Astrocyte (in vitro differentiated cells and primary cell): ENCODE measurements around the gene PER2. TPM values are rescaled to one million over a fixed set of nuclear protein-coding genes. Genes with fewer than 3 reads are reported as not detected.
"Not testable (repeated sequence)": the region's sequence is repeated elsewhere in the genome, so short reads cannot be mapped to it uniquely, and the experiment has no call there.

Experiments used
- DNase-seq: peaks from one replicate; pipeline ENCODE4 v3.0.0-alpha.2; 2010; ENCODE audit warnings: low read depth
- FAIRE-seq: peaks from 2 replicates; lab custom pipeline; 2011; peaks lifted over from hg19 to GRCh38; lab: Jason Lieb, UNC
- H2AFZ ChIP-seq: 2 replicates; pipeline ENCODE4 v1.6.0; 2012; ENCODE audit warnings: low read depth, low read length, inconsistent platforms
- H3K27ac ChIP-seq: 2 replicates; pipeline ENCODE4 v1.5.1; 2011; ENCODE audit warnings: low read depth, low read length, inconsistent platforms
- H3K27me3 ChIP-seq: 2 replicates; pipeline ENCODE4 v1.6.0; 2011; ENCODE audit warnings: low read length, inconsistent platforms; ENCODE audit not compliant: insufficient read depth
- H3K36me3 ChIP-seq: 2 replicates; pipeline ENCODE4 v1.5.1; 2011; ENCODE audit warnings: low read length, inconsistent platforms; ENCODE audit not compliant: insufficient read depth
- H3K4me1 ChIP-seq: 2 replicates; pipeline ENCODE4 v1.5.1; 2011; ENCODE audit warnings: low read length, inconsistent platforms; ENCODE audit not compliant: insufficient read depth
- H3K4me2 ChIP-seq: 2 replicates; pipeline ENCODE4 v1.6.0; 2012; ENCODE audit warnings: low read length, inconsistent platforms
- H3K4me3 ChIP-seq: 2 replicates; pipeline ENCODE4 v1.5.1; 2011; ENCODE audit warnings: low read depth, mild to moderate bottlenecking, low read length, inconsistent platforms; ENCODE audit not compliant: insufficient read depth
- H3K79me2 ChIP-seq: 2 replicates; pipeline ENCODE4 v1.6.0; 2012; ENCODE audit warnings: mild to moderate bottlenecking, low read length, inconsistent platforms; ENCODE audit not compliant: insufficient read depth
- H3K9ac ChIP-seq: 2 replicates; pipeline ENCODE4 v1.6.0; 2012; ENCODE audit warnings: mild to moderate bottlenecking, low read length, inconsistent platforms
- H3K9me3 ChIP-seq: 2 replicates; pipeline ENCODE4 v1.5.1; 2012; ENCODE audit warnings: low read depth, mild to moderate bottlenecking, low read length, inconsistent platforms; ENCODE audit not compliant: insufficient read depth
- H4K20me1 ChIP-seq: 2 replicates; pipeline ENCODE4 v1.6.0; 2012; ENCODE audit warnings: low read length, inconsistent platforms; ENCODE audit not compliant: insufficient read depth
- H3K27ac Mint-ChIP-seq: one replicate; pipeline ENCODE4 v1.8.0; 2021; ENCODE audit warnings: mild to moderate bottlenecking, mixed read lengths; ENCODE audit not compliant: unreplicated experiment
- H3K27me3 Mint-ChIP-seq: one replicate; pipeline ENCODE4 v1.8.0; 2021; ENCODE audit warnings: low read depth, mixed read lengths; ENCODE audit not compliant: unreplicated experiment
- H3K36me3 Mint-ChIP-seq: one replicate; pipeline ENCODE4 v1.8.0; 2021; ENCODE audit warnings: low read depth, mixed read lengths; ENCODE audit not compliant: unreplicated experiment
- H3K4me1 Mint-ChIP-seq: one replicate; pipeline ENCODE4 v1.8.0; 2021; ENCODE audit warnings: low read depth, mixed read lengths; ENCODE audit not compliant: unreplicated experiment
- H3K4me3 Mint-ChIP-seq: one replicate; pipeline ENCODE4 v1.8.0; 2021; ENCODE audit warnings: mild to moderate bottlenecking, moderate library complexity, mixed read lengths; ENCODE audit not compliant: unreplicated experiment
- H3K9me3 Mint-ChIP-seq: one replicate; pipeline ENCODE4 v1.8.0; 2021; ENCODE audit warnings: mild to moderate bottlenecking, mixed read lengths; ENCODE audit not compliant: unreplicated experiment
- EZH2 ChIP-seq: IDR thresholded peaks from 2 replicates; pipeline ENCODE4 v1.6.1; 2012; ENCODE audit warnings: mild to moderate bottlenecking, low read length, inconsistent platforms; ENCODE audit not compliant: insufficient read depth
- total RNA-seq: library from RNA; stranded (reverse); gene quantifications from 2 replicates; pipeline ENCODE4 v1.2.1, GENCODE V29; 2021
- TF ChIP-seq, protein P1 (sequence below): IDR thresholded peaks from 2 replicates; pipeline ENCODE4 v1.5.1; 2011; ENCODE audit warnings: low read depth, mild to moderate bottlenecking, inconsistent platforms, low read length, moderate library complexity; ENCODE audit not compliant: insufficient read depth

The PER2 gene
- total RNA-seq, 1 donor from 2014 or later = 2.0 TPM

DNA sequence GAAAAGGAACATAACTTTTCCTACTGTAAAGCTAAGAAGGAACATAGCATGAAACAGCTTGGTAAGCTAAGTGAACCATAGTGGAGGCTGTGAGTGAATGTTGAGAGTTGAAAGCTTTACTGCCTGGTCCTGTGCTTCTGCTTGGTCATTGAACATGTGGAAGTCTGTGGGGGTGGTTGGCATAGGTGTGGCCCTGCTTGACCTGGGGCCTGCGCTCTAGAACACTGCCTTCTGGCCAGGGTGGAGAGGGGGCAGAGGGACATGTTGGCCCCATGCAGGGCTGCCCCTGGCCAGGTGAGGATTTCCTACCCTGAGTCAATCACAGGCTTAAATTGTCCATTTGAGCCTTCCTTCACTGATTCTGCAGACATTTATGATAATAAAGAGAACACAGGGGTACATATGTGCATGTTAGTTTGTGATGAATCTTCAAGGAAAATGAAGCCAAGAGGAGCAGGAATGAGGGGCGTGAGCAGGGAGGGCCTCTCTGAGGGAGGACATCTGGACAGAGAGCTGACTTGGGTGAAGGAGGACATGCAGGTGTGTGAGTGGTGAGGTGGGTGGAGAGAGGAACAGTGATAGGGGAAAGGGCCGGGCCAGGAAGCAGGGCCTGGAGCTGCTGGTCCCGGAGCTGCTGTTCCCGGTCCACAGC, 48.5 kb upstream of the PER2 start:
- no peak for FAIRE-seq

DNA sequence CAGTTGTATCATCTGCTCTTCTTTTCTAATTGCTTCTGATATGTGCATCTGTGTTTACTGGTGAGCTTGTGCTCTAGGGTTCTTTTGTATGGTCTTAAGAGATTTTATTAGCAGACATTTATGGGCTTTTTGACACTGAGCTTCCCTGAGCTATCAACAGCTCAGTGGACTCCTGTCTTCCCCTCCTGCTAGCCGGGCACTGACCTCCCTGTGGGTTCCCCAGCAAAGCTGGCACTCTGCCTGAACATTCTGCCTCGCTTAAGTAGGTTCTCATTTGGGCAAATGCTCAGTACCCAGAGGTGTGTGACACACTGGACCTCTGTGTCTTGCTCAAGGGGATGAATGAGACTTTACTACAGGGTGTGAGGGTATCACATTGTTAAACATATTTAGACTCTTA, 47.7 kb upstream of the PER2 start:
- no peak for FAIRE-seq
- no peak overlapping the region for H3K27ac Mint-ChIP-seq
- H2AFZ ChIP-seq = no peak overlapping the region

More for the DNA sequence above, 48.5 kb upstream of the PER2 start:
- no peak overlapping the region for H3K27ac Mint-ChIP-seq
- H3K79me2 ChIP-seq = peaks cover 6% of the 10 kb centered on the region
- no peak overlapping the region for H3K4me3 Mint-ChIP-seq
- H4K20me1 ChIP-seq = peaks cover 43% of the 10 kb centered on the region
- H2AFZ ChIP-seq = no peak overlapping the region
- no peaks in the 10 kb centered on the region for H3K27me3 Mint-ChIP-seq
- H3K4me1 Mint-ChIP-seq = no peaks in the 10 kb centered on the region
- H3K4me1 ChIP-seq = no peaks in the 10 kb centered on the region
- no peak overlapping the region for H3K4me2 ChIP-seq
- no peak for TF ChIP-seq EZH2
- TF ChIP-seq, protein P1, sequence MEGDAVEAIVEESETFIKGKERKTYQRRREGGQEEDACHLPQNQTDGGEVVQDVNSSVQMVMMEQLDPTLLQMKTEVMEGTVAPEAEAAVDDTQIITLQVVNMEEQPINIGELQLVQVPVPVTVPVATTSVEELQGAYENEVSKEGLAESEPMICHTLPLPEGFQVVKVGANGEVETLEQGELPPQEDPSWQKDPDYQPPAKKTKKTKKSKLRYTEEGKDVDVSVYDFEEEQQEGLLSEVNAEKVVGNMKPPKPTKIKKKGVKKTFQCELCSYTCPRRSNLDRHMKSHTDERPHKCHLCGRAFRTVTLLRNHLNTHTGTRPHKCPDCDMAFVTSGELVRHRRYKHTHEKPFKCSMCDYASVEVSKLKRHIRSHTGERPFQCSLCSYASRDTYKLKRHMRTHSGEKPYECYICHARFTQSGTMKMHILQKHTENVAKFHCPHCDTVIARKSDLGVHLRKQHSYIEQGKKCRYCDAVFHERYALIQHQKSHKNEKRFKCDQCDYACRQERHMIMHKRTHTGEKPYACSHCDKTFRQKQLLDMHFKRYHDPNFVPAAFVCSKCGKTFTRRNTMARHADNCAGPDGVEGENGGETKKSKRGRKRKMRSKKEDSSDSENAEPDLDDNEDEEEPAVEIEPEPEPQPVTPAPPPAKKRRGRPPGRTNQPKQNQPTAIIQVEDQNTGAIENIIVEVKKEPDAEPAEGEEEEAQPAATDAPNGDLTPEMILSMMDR = no peak
- no peaks in the 10 kb centered on the region for H3K36me3 Mint-ChIP-seq
- DNase-seq = no peak
- no peaks in the 10 kb centered on the region for H3K27me3 ChIP-seq
- no peak overlapping the region for H3K9ac ChIP-seq
- H3K36me3 ChIP-seq = peaks cover 13% of the 10 kb centered on the region
- H3K27ac ChIP-seq = no peak overlapping the region
- no peak overlapping the region for H3K4me3 ChIP-seq
- no peaks in the 10 kb centered on the region for H3K9me3 ChIP-seq
- H3K9me3 Mint-ChIP-seq = no peaks in the 10 kb centered on the region

DNA sequence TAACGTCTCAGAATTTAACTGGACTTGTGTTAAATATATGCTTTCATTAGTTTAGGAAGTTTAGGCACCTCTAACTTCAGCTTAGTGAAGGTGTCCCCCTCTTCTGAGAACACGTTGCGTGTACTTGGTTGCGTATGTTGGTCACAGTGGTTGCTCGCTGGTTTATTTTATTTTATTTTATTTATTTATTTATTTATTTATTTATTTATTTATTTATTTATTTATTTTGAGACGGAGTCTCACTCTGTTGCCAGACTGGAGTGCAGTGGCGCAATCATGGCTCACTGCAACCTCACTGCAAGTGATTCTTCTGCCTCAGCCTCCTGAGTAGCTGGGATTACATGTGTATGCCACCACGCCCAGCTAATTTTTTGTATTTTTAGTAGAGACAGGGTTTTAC, 47.2 kb upstream of the PER2 start:
- H3K4me3 Mint-ChIP-seq = not testable (repeated sequence)

More for the DNA sequence above, 47.7 kb upstream of the PER2 start:
- no peak for DNase-seq
- Histone ChIP-seq H3K4me2 (no peak overlapping the region), H4K20me1 (peaks cover 47% of the 10 kb centered on the region), H3K27me3 (no peaks in the 10 kb centered on the region), H3K27ac (no peak overlapping the region), H3K4me1 (no peaks in the 10 kb centered on the region), H3K9me3 (no peaks in the 10 kb centered on the region), H3K36me3 (peaks cover 13% of the 10 kb centered on the region), H3K79me2 (peaks cover 8% of the 10 kb centered on the region), H3K9ac (no peak overlapping the region), H3K4me3 (no peak overlapping the region)
- Mint-ChIP-seq H3K9me3 (no peaks in the 10 kb centered on the region), H3K27me3 (no peaks in the 10 kb centered on the region), H3K4me1 (no peaks in the 10 kb centered on the region), H3K4me3 (no peak overlapping the region), H3K36me3 (peaks cover 3% of the 10 kb centered on the region)
- no peak for TF ChIP-seq EZH2
- TF ChIP-seq, protein P1 = no peak

More for the DNA sequence above, 47.2 kb upstream of the PER2 start:
- H3K4me3 ChIP-seq, FAIRE-seq, H3K9me3 Mint-ChIP-seq, H3K27me3 Mint-ChIP-seq, H3K4me1 ChIP-seq, H3K27me3 ChIP-seq, H3K4me1 Mint-ChIP-seq, H3K27ac Mint-ChIP-seq, H3K27ac ChIP-seq, H3K9me3 ChIP-seq, DNase-seq, H3K36me3 Mint-ChIP-seq, H2AFZ ChIP-seq, H3K4me2 ChIP-seq, H3K79me2 ChIP-seq, H3K9ac ChIP-seq: not testable (repeated sequence)
- Histone ChIP-seq H4K20me1 (peaks cover 47% of the 10 kb centered on the region), H3K36me3 (peaks cover 13% of the 10 kb centered on the region)
